HEK293 (cell line): ENCODE measurements around the gene CRABP2.

Source experiments
- CTCF ChIA-PET: fragments of 350-600 bp; formaldehyde crosslinking; extraction: SDS; loops from one replicate; lab custom pipeline; 2021; ENCODE audit warnings: antibody characterized with exemption; lab: Yijun Ruan, JAX
- POLR2A ChIA-PET: fragments of 300-600 bp; formaldehyde crosslinking; extraction: SDS; loops from one replicate; lab custom pipeline; 2020; ENCODE audit warnings: antibody characterized with exemption, inconsistent platforms; lab: Yijun Ruan, JAX
- H3K27ac ChIP-seq: fragments of 200-500 bp; sonication (Bioruptor generic); 2 replicates; pipeline ENCODE4 v1.5.1; 2014; ENCODE audit warnings: low read depth, low read length, control low read depth, inconsistent platforms; ENCODE audit errors: extremely low read depth
- H3K36me3 ChIP-seq, 2 experiments: fragments of 200-500 bp in 1 of 2; sonication (Bioruptor generic) in 1 of 2; 1 replicate in 1 of 2; 2 replicates in 1 of 2; pipeline ENCODE4 v1.5.1; 2014 to 2017; ENCODE audit warnings: inconsistent platforms in 2 of 2, low read length in 2 of 2; ENCODE audit not compliant: control insufficient read depth in 2 of 2, insufficient read depth in 1 of 2
- H3K4me1 ChIP-seq: fragments of 200-500 bp; sonication (Bioruptor generic); 2 replicates; pipeline ENCODE4 v1.5.1; 2014; ENCODE audit warnings: mild to moderate bottlenecking, low read length, inconsistent platforms; ENCODE audit not compliant: control insufficient read depth, insufficient read depth
- H3K4me3 ChIP-seq: 2 replicates; pipeline ENCODE4 v1.5.1; 2011; ENCODE audit warnings: low read depth, mild to moderate bottlenecking, control low read depth, low read length, moderate library complexity
- H3K9me3 ChIP-seq: fragments of 200-500 bp; sonication (Bioruptor generic); 2 replicates; pipeline ENCODE4 v1.5.1; 2014; ENCODE audit warnings: low read depth, low read length, inconsistent platforms; ENCODE audit not compliant: control insufficient read depth, insufficient read depth
- GLI2 ChIP-seq: fragments of 450-650 bp; formaldehyde crosslinking; IDR thresholded peaks from 2 replicates; pipeline ENCODE4; 2017; ENCODE audit warnings: missing biosample characterization, missing genetic modification characterization, low read depth, borderline replicate concordance
- INSM2 ChIP-seq: fragments of 450-650 bp; formaldehyde crosslinking; IDR thresholded peaks from 2 replicates; pipeline ENCODE4 v1.5.1; 2016; ENCODE audit warnings: missing biosample characterization, missing genetic modification characterization
- PATZ1 ChIP-seq: fragments of 450-650 bp; formaldehyde crosslinking; IDR thresholded peaks from 2 replicates; pipeline ENCODE4 v1.5.1; 2016; ENCODE audit warnings: missing biosample characterization, missing genetic modification characterization
- REST ChIP-seq: fragments of 450-650 bp; formaldehyde crosslinking; IDR thresholded peaks from 2 replicates; pipeline ENCODE4 v1.5.1; 2016; ENCODE audit warnings: missing biosample characterization, missing genetic modification characterization
- SP3 ChIP-seq: fragments of 450-650 bp; formaldehyde crosslinking; IDR thresholded peaks from 2 replicates; pipeline ENCODE4 v1.5.1; 2016; ENCODE audit warnings: missing biosample characterization, missing genetic modification characterization
- TRIM28 ChIP-seq: IDR thresholded peaks from 2 replicates; pipeline ENCODE4 v1.6.1; 2011; ENCODE audit warnings: low read length, control low read depth, borderline replicate concordance
- ZBTB10 ChIP-seq: fragments of 450-650 bp; formaldehyde crosslinking; IDR thresholded peaks from 2 replicates; pipeline ENCODE4 v1.5.1; 2016; ENCODE audit warnings: missing biosample characterization, missing genetic modification characterization
- ZBTB11 ChIP-seq: fragments of 450-650 bp; formaldehyde crosslinking; conservative IDR thresholded peaks from 2 replicates; pipeline ENCODE4 v1.5.1; 2016; ENCODE audit warnings: low read depth, missing biosample characterization, missing genetic modification characterization
- ZNF2 ChIP-seq: fragments of 450-650 bp; formaldehyde crosslinking; IDR thresholded peaks from 2 replicates; pipeline ENCODE4 v1.5.1; 2016; ENCODE audit warnings: missing biosample characterization, missing genetic modification characterization
- ZNF518A ChIP-seq: fragments of 450-650 bp; formaldehyde crosslinking; conservative IDR thresholded peaks from 2 replicates; pipeline ENCODE4 v1.5.1; 2016; ENCODE audit warnings: low read depth, missing biosample characterization, missing genetic modification characterization
- ZSCAN5A ChIP-seq: fragments of 450-650 bp; formaldehyde crosslinking; IDR thresholded peaks from 2 replicates; pipeline ENCODE4 v1.5.1; 2016; ENCODE audit warnings: missing biosample characterization, missing genetic modification characterization

Gene CRABP2

GRCh38 chr1:156752843-156753482 is 47.6 kb upstream of the CRABP2 start (continued):
- TF ChIP-seq ZSCAN5A (tag by site-specific recombination) (no peak), GLI2 (no peak), TRIM28 (no peak), INSM2 (tag by site-specific recombination) (no peak)
- TF ChIP-seq, all 188 proteins: peak for 2

- CTCF ChIA-PET, result interaction anchor here (0.7 to 2.5 kb wide), 6 partner anchors 9 to 292 kb away, joined by 3 to 9 read pairs (median 3); no protein-coding TSS in a partner anchor
- POLR2A ChIA-PET, result interaction anchor here (0.6 to 3.2 kb wide), 16 partner anchors 8 to 90 kb away, joined by 3 to 63 read pairs (median 6); partner anchors contain the start of genes ISG20L2, METTL25B, MRPL24 and PRCC
- peak; percentile 72 for TF ChIP-seq ZNF2 (tag by site-specific recombination)
- TF ChIP-seq SP3 (tag by site-specific recombination), result peak; percentile 90
- peak; percentile 88 for TF ChIP-seq PATZ1 (tag by site-specific recombination)
- peak; percentile 56; the same call in 1 of the 2 replicates for TF ChIP-seq ZBTB11 (tag by site-specific recombination)
- peak; percentile 63 for TF ChIP-seq ZNF518A (tag by site-specific recombination)
- peak; percentile 86 for TF ChIP-seq ZBTB10 (tag by site-specific recombination)
- 0 out of 2 replicates have a peak, but pooled peaks have one; percentile 30 for TF ChIP-seq REST (tag by site-specific recombination)
These were observed 46.5 kb upstream of the CRABP2 start for GRCh38 chr1:156751757-156752481.

More at GRCh38 chr1:156751757-156752481, 46.5 kb upstream of the CRABP2 start:
- H3K27ac ChIP-seq, result peak overlapping the region; percentile 71
- 0 out of 2 replicates have a peak, but pooled peaks cover 11% of the 10 kb centered on the region for H3K4me1 ChIP-seq
- no peaks in the 10 kb centered on the region for H3K9me3 ChIP-seq
- H3K36me3 ChIP-seq, result peaks cover 0 to 9% of the 10 kb centered on the region in 2 experiments; a peak in 1 of 3 replicates
- peak overlapping the region; percentile 87 for H3K4me3 ChIP-seq
